Right lung (tissue), 5 donors: Measurements from ENCODE around the gene NDUFAF7. TPM values are rescaled to one million over a fixed set of nuclear protein-coding genes. Genes with fewer than 3 reads are reported as not detected.
"Not testable (repeated sequence)": the region's sequence is repeated elsewhere in the genome, so short reads cannot be mapped to it uniquely, and the experiment has no call there.

Experiments
- DNase-seq, 2 donors: peaks; one replicate each; pipeline ENCODE4 v3.0.0-alpha.2; 2013
- polyA plus RNA-seq, 5 donors: library from polyadenylated mRNA; unstranded; fragments of 120-200 nt; gene quantifications; one replicate each; pipeline versions ENCODE4 v1.2.1 to v1.2.3, GENCODE V29; 2013; ENCODE audit warnings: inconsistent platforms in 1 of 5, low replicate concordance in 1 of 5; ENCODE audit not compliant: insufficient read length in 5 of 5, insufficient read depth in 1 of 5

NDUFAF7 gene
- polyA plus RNA-seq, 5 donors: 23.8 to 42.5 (median 33.3) TPM

DNA sequence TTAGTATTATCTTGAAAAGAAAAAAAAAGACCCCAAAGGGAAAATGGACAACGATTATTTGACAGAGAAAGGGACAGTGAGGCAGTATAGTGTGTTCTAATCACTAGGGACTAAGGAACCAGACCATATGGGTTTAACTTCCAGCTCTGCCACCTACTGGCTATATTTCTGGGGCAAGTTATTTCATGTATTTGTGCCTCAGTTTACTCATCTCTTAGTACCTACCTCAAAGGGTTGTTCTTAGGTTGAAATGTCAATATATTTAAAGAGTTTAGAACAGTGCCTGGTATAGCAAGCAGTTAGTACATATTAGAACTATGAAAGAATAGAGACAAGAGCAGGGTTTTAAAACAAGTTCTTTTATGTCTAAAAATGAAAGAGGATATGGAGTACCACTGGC, 50.5 kb downstream of the NDUFAF7 start:
- DNase-seq: no peak

DNA sequence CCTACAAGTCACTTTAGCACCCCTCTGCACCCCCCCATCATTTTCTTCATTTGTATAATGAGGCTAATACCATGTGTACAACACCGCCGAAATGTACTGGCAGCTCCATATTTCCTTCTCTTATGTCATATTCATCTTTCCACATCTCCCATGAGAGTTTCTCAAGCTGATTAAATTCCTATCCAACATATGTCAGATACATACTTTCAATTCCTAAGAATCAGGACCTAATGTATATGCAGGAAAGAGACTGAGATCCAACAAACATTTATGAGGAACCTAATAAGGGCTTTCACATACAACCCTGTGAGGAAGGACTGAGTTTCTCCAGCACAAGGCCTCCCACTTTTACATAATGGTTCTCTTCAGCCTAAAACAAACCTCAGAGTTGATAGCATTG, 51.3 kb downstream of the NDUFAF7 start:
- DNase-seq: no peak

DNA sequence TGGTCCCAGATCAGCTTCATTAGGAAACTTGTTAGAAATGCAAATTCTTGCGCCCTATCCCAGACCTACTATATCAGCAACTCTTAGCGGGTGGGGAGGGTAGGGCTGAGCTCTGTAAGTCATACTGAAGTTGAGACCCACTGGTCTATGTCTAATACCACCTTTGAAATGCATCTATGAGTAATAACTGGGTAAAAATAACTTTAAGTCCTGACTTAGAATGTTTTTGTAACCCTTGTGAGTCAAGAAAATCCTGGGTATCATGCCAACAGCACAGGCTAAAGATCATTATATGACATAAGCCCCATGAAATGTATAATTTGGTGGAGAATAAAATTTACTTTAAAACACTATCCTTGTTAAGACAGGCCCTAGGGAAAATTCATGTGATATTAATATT, 51.7 kb downstream of the NDUFAF7 start:
- DNase-seq: no peak

DNA sequence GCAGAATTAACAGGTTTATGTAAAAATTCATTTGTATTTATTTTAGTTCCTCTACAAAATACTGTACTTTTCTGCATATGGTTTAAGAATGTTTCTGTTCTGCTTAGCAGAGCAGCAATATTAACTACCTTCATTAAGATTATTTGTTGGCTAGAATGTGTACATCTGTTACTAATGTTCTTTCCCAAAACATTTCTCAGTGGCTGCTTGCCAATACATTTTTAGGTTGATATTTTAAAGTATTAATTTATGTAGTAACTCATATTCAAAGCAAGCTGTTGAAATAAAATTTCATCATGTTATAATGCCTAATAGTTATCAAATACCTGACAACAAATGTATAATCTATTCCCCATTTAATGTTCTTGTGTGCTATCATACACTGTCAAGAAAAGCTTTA, 52.9 kb downstream of the NDUFAF7 start:
- peak in 1 of 2 donors; percentile 7 for DNase-seq

DNA sequence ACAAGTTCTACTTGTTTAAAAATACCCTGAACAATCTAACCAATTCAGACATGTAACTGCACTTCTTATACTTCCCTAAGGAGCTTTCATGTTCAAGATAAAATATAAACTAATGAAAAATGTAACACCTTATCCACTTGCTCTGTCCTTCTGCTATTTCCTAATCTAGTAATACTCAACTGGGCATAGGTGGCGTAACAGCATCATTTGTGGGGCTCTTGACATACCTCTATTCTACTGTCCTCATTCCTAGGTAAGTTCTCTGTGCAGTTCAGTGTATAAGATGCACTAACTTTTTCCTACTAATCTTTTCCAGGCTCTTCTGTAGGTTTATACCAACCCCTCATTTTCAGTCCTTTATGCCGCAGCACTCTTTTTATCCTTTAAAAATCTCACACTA, 56.5 kb downstream of the NDUFAF7 start:
- DNase-seq: no peak

DNA sequence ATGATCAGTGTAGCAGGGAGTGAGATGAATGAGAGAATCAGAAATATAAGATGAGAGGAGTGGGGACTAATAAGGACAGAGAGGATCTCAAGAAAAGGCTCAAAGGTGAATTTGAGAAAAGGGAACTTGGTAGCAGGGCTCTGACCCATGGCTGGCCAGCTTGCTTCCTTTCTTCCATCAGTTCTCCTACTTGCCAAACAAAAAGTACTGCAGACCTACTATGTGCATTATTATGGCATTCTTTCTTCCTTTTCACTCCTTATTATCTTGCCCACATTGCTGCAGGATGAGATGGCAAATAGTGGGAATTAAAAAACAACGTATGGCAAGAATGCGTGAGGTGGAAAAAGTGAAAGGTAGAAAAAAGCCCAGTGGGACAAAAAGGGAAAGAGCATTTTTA, 60.2 kb downstream of the NDUFAF7 start:
- no peak for DNase-seq

DNA sequence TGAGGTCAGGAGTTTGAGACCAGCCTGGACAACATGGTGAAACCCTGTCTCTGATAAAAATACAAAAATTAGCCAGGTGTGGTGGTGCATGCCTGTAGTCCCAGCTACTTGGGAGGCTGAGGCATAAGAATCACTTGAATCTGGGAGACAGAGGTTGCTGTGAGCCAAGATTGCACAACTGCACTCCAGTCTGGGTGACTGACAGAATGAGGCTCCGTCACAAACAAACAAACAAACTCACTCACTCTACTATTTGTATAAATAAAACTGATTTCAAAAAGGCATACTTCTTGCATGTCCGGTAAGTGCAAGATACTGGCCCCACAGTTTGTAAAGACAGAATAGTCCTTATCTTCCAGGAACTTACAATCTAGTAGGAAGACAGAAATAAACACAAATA, 63.4 kb downstream of the NDUFAF7 start:
- DNase-seq: not testable (repeated sequence)

DNA sequence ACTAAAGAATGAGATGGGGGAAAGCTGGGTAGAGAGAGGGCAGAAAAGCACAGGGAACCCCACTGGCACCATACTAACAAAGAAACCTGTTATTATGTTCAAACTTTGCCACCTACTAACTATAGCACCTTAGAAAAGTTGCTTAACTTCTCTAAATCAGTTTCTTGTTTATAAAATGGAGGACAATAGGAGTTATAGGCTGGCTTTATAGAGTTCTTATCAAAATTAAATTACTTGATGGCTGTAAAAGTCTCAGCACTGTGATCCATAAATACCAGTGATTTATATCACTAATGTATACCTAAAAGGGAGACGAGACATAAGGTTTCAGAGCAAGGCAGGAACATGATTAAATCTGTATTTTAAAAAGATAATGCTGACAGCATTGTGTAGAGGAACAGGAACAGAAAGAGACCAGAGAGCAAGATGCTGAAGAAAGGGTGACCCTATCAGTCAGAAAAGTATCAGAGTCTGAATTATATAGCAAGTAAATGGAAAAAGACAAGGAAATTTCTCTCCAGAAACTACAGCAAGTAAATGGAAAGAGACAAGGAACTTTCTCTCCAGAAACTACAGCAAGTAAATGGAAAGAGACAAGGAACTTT, 64.1 kb downstream of the NDUFAF7 start:
- no peak for DNase-seq

DNA sequence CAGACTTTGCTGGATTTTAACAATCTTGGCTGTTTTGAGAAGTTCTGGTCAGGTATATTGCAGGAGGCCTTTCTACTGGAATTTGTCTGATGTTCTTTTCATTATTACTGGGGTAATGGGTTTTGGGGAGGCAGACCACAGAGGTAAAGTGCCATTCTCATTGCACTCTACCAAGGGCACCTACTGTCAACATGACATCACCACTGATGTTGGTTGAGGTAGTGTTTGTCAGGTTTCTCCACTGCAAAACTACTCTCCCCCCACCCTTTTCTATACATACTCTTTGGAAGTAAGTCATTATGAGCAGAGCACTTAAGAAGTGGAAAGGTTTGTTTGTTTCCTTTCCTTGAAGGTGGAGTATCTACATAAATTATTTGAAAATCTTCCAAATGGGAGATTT, 66.2 kb downstream of the NDUFAF7 start:
- no peak for DNase-seq

Other genes starting within 250 kb of the NDUFAF7 start
- gene HEATR5B, start 147.3 kb upstream of the NDUFAF7 start, polyA plus RNA-seq: 10 to 100 TPM; 18.3 to 33.1 (median 27.7) TPM
- 10 to 100 TPM in 4 of 5 donors, 1 to 10 TPM in 1; 7.5 to 13.8 (median 12.4) TPM for gene GPATCH11, start 147.1 kb upstream of the NDUFAF7 start, polyA plus RNA-seq
- gene EIF2AK2, start 74.7 kb upstream of the NDUFAF7 start, polyA plus RNA-seq: 10 to 100 TPM; 23.0 to 38.3 (median 35.9) TPM
- gene SULT6B1, start 43.0 kb upstream of the NDUFAF7 start, polyA plus RNA-seq: not detected
- gene CEBPZOS, start 35.2 kb upstream of the NDUFAF7 start, polyA plus RNA-seq: 10 to 100 TPM; 42.0 to 62.6 (median 54.1) TPM
- gene CEBPZ, start 62 bp upstream of the NDUFAF7 start, polyA plus RNA-seq: 10 to 100 TPM; 63.0 to 73.8 (median 70.2) TPM
- gene PRKD3, start 93.2 kb downstream of the NDUFAF7 start, polyA plus RNA-seq: 10 to 100 TPM; 36.3 to 70.2 (median 56.6) TPM
- gene QPCT, start 113.0 kb downstream of the NDUFAF7 start, polyA plus RNA-seq: 10 to 100 TPM in 2 of 5 donors, 1 to 10 TPM in 3; 5.2 to 19.5 (median 7.4) TPM